ENCODE results near the gene EFEMP1. TPM values are rescaled to one million over a fixed set of nuclear protein-coding genes. Genes with fewer than 3 reads are reported as not detected.

EFEMP1 gene
- total RNA-seq, 1 experiment from 2014 or later = 0.15 TPM

- Histone ChIP-seq H3K27me3 (replicated peaks; ENCODE audit: insufficient read depth, low read depth, low read length, poor library complexity) (peaks cover 96% of the 10 kb centered on the region), H3K27ac (ENCODE audit: low read depth, low read length, poor library complexity, severe bottlenecking) (no peak overlapping the region), H3K9me3 (ENCODE audit: low read depth, low read length, poor library complexity, severe bottlenecking) (no peaks in the 10 kb centered on the region), H3K4me1 (ENCODE audit: insufficient read depth, low read length, poor library complexity, severe bottlenecking) (peaks cover 5% of the 10 kb centered on the region), H3K36me3 (ENCODE audit: insufficient read depth, low read length, poor library complexity, severe bottlenecking) (no peaks in the 10 kb centered on the region), H3K4me3 (ENCODE audit: low read depth, low read length, poor library complexity, severe bottlenecking) (no peak overlapping the region)
- POLR2A ChIA-PET (ENCODE audit: low non-redundant PET) = no interaction called here
- CTCF ChIA-PET = no interaction called here
- BruUV-seq (replicated peaks) = no TSS peak
- TF ChIP-seq EZH2 (IDR thresholded peaks at IDR 0.05; ENCODE audit: borderline replicate concordance, low read depth, low read length, poor library complexity, severe bottlenecking) = no peak
- TF ChIP-seq, protein P1, sequence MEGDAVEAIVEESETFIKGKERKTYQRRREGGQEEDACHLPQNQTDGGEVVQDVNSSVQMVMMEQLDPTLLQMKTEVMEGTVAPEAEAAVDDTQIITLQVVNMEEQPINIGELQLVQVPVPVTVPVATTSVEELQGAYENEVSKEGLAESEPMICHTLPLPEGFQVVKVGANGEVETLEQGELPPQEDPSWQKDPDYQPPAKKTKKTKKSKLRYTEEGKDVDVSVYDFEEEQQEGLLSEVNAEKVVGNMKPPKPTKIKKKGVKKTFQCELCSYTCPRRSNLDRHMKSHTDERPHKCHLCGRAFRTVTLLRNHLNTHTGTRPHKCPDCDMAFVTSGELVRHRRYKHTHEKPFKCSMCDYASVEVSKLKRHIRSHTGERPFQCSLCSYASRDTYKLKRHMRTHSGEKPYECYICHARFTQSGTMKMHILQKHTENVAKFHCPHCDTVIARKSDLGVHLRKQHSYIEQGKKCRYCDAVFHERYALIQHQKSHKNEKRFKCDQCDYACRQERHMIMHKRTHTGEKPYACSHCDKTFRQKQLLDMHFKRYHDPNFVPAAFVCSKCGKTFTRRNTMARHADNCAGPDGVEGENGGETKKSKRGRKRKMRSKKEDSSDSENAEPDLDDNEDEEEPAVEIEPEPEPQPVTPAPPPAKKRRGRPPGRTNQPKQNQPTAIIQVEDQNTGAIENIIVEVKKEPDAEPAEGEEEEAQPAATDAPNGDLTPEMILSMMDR (conservative IDR thresholded peaks at IDR 0.05; ENCODE audit: low read depth, low read length) = no peak
- intact Hi-C loops (cut with micrococcal nuclease; ENCODE audit: unreplicated experiment) = no loop called here
- no peak for DNase-seq (ENCODE audit: low spot score)
These were observed 2.7 kb upstream of the EFEMP1 start for GRCh38 chr2:55926246-55926645.

DNA sequence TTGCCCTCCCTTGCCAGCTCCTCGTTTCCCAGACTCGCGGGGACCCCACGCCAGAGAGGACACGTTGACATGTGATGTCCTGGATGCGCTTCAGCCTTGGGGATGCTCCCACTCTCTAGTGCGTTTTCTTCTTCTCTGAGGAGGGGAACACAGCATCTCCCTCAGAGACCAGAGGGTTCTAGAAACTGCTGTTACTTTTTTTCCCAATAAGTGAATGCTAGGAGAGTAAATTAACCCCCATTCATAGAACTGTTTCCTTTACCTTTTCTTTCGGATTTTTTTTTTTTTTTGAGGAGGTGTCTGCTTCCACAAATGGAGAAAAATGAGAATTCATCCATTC, 370 bp upstream of the EFEMP1 start:
- TF ChIP-seq, protein P1 (conservative IDR thresholded peaks at IDR 0.05; ENCODE audit: low read depth, low read length) = no peak
- peak; percentile 21 for TF ChIP-seq EZH2 (IDR thresholded peaks at IDR 0.05; ENCODE audit: borderline replicate concordance, low read depth, low read length, poor library complexity, severe bottlenecking)
- POLR2A ChIA-PET (ENCODE audit: low non-redundant PET) = no interaction called here
- Histone ChIP-seq H3K4me3 (ENCODE audit: low read depth, low read length, poor library complexity, severe bottlenecking) (peak overlapping the region; percentile 41), H3K4me1 (ENCODE audit: insufficient read depth, low read length, poor library complexity, severe bottlenecking) (peaks cover 5% of the 10 kb centered on the region), H3K36me3 (ENCODE audit: insufficient read depth, low read length, poor library complexity, severe bottlenecking) (no peaks in the 10 kb centered on the region), H3K9me3 (ENCODE audit: low read depth, low read length, poor library complexity, severe bottlenecking) (no peaks in the 10 kb centered on the region), H3K27me3 (replicated peaks; ENCODE audit: insufficient read depth, low read depth, low read length, poor library complexity) (peaks cover 89% of the 10 kb centered on the region), H3K27ac (ENCODE audit: low read depth, low read length, poor library complexity, severe bottlenecking) (no peak overlapping the region)
- DNase-seq (ENCODE audit: low spot score) = no peak
- CTCF ChIA-PET = no interaction called here
- BruUV-seq (replicated peaks) = no TSS peak
- intact Hi-C loops (cut with micrococcal nuclease; ENCODE audit: unreplicated experiment) = no loop called here

- peaks cover 85% of the 10 kb centered on the region for H3K27me3 ChIP-seq (replicated peaks; ENCODE audit: insufficient read depth, low read depth, low read length, poor library complexity)
- no peaks in the 10 kb centered on the region for H3K36me3 ChIP-seq (ENCODE audit: insufficient read depth, low read length, poor library complexity, severe bottlenecking)
- intact Hi-C loops (cut with micrococcal nuclease; ENCODE audit: unreplicated experiment) = no loop called here
- no peak overlapping the region for H3K4me3 ChIP-seq (ENCODE audit: low read depth, low read length, poor library complexity, severe bottlenecking)
- TF ChIP-seq, protein P1 (conservative IDR thresholded peaks at IDR 0.05; ENCODE audit: low read depth, low read length) = no peak
- TF ChIP-seq EZH2 (IDR thresholded peaks at IDR 0.05; ENCODE audit: borderline replicate concordance, low read depth, low read length, poor library complexity, severe bottlenecking) = no peak
- no peak overlapping the region for H3K27ac ChIP-seq (ENCODE audit: low read depth, low read length, poor library complexity, severe bottlenecking)
- ChIA-PET CTCF (no interaction called here), POLR2A (ENCODE audit: low non-redundant PET) (no interaction called here)
- peaks cover 5% of the 10 kb centered on the region for H3K4me1 ChIP-seq (ENCODE audit: insufficient read depth, low read length, poor library complexity, severe bottlenecking)
- BruUV-seq (replicated peaks) = no TSS peak
- no peak for DNase-seq (ENCODE audit: low spot score)
- no peaks in the 10 kb centered on the region for H3K9me3 ChIP-seq (ENCODE audit: low read depth, low read length, poor library complexity, severe bottlenecking)
These were observed 1.2 kb downstream of the EFEMP1 start for GRCh38 chr2:55922291-55922907.

Measured in A673 (cell line).